ENCODE data around the gene GRIP2.

DNA sequence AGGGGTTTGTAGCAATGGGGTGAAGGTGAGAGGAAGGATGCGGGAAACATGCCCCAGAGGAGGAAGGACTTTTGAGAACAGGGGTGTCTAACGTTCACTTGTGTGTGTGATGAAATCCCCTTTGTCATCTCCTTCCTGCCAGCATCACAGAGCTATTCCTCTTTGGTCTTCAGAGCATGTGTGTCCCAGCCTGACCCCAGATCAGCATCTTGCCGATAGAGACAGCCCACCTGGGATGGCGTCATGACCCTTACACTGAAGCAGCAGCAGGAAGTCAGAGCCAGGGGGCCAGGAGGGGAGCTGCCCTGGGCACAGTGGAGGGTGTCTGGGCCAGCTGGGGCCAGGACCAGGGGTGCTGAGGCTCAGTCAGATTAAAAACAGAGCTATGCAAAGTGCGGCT, 29.9 kb upstream of the GRIP2 start:
- no peak for TF ChIP-seq CTCF (conservative IDR thresholded peaks at IDR 0.05; ENCODE audit: low read depth, low read length)
- no peak for TF ChIP-seq EZH2 (IDR thresholded peaks at IDR 0.05; ENCODE audit: borderline replicate concordance, low read depth, low read length, poor library complexity, severe bottlenecking)
